HG03439 (cell line): ENCODE results near the gene GLG1.

Source experiments
- ATAC-seq: cut with Tn5 transposase; IDR thresholded peaks from one replicate; pipeline ENCODE4 v1.9.1; 2021; ENCODE audit warnings: mild to moderate bottlenecking, moderate library complexity; ENCODE audit not compliant: unreplicated experiment

Gene GLG1

DNA sequence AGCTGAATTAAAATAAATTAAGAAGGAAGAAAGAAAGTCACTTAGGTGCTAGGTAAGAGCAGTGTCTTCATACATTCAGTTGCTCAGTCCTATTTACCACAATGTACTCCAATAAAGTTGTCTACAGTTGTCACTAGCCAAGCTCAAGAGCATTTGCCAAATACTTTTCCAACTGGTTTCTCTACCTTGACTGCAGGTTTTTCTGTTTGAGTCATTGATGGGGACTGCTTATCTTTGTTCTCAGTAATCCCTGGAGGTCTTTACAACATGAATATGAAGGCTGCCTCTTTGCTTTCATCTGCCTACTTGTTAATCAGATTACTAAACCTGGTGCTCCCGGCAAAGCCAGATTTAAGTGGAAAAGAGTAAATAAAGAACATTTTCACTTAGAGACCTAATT lies 121.0 kb downstream of the GLG1 start:
- no peak for ATAC-seq

DNA sequence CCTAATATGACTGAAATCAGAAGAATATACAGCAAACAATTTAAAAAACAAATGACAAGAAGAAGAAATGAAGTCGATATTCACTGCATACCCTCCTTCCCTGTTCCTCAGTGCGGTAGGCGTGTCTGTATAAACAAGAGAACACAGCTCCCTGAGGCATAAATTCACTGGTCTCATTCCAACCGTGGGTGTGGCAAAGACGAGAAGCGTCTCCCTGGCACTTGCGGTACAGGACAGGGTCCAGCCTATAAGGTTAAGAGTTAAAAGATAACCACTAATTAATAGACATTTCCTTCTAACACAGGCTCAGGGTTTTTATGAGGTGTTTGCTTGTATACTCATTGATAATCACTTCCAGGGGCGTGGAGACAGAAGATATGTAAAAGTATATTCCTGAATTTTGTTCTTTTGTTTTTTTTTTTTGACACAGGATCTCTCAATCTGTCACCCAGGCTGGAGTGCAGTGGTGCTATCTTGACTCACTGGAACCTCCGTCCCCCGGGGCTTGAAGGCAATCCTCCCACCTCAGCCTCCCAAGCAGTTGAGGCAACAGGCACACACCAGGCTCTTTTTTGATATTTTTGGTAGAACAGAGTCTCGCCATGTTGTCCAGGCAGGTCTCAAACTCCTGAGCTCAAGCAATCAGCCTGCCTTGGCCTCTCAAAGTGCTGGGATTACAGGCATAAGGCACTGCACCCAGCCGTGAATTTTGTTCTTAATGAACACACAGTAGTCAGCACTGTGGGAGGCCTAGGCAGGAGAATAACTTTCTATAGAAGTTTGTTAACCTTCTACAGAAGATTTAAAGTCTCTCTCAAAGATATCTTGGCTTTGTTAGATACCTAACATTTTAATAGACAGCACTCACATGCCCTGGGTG lies 126.5 kb downstream of the GLG1 start:
- no peak for ATAC-seq

- no peak for ATAC-seq
Observed at GRCh38 chr16:74477226-74477625, 129.7 kb downstream of the GLG1 start.

DNA sequence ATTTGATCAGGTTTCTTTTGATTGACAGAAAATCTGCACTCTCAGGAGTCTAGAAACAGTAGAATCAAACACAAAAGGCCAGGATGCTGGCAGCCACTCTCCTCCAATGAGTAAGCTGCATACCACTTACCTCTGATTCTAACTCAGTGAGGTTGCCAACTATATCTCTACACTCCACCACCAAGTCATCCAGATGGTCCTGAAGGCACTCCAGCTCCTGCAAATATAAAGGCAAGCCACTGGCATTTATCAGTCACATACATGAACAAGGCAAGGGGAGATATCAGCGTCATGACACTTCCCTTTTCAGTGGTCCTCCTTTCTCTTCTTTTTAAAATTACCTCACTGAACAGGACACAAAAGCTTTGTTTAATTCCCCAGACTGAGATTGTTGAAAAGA lies 132.5 kb downstream of the GLG1 start:
- no peak for ATAC-seq

DNA sequence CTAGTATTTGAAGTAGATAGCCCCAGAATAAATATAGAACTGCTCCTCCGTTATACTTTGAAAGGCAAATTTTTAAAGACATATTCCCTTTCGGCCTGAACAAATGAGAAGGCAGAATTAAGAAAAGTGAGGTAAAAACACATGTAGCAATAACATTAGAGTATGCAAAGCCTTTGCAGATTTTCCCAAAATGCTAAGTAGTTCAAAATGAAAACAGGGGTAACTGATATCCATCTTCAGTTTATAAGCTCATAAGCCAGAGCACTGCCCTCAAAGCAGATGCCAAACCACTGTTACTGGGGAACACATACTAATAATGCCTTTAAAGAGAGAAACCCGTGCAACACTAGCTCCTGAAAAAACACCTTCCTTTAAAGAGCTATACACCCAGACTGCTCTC lies 134.4 kb downstream of the GLG1 start:
- no peak for ATAC-seq

DNA sequence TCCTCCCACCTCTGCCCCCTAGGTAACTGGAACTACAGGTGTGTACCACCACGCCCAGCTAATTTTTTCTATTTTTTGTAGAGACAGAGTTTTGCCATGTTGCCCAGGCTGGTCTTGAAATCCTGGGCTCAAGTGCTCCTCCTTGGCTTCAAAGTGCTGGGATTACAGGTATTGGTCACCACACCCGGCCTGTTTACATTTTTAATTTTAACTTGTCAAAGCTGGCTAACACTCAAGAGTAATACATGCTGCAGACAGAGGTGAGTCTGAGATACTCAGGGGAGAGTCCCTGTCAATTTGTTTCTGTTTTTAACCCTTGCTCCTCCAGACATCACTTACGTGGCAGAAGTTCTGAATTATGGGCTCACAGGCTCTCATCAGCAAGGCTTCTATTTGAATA lies 134.9 kb downstream of the GLG1 start:
- ATAC-seq: no peak

GRCh38 chr16:74469946-74470478 lies 136.9 kb downstream of the GLG1 start:
- ATAC-seq: no peak

- ATAC-seq: no peak
Observed at GRCh38 chr16:74468807-74469525, 137.9 kb downstream of the GLG1 start.

GRCh38 chr16:74466872-74467271 lies 140.0 kb downstream of the GLG1 start:
- peak; percentile 64 for ATAC-seq

DNA sequence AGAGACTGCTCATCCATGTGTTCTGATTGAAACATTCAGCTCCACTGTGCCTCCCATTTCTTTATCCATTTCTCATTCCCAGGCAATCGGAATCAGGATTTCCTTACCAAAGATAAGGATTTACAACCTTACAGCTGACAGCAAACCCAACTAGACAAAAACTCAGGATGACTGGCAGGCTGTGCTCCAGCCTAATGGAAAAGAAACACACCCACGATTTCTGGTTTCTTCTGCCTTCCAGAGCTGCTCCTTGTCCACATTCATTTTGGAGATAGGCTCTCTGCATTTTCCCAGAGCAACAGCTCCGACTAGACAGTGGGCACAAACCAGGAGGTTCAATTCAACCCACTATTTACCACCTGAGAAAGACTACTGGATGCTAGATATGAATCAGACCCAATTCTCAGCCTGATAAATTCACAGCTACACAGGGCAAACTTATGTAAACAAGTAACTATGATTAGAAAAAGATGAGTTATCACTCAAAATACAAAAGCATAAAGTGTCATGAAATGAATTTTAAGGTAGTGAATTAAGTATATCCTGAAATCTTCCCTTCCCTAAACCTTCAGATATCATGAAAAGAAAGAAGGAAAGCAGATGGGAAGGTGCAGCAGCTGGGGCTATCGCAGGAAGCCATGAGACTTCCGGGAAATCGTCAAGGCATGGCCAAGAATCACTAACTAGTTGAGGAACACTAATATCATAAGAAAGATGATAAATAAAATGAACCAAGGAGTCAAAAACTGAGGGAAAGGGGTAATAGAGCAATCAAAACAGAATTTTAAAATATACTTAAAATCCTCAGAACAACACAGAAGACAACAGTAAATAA lies 140.8 kb downstream of the GLG1 start:
- no peak for ATAC-seq

DNA sequence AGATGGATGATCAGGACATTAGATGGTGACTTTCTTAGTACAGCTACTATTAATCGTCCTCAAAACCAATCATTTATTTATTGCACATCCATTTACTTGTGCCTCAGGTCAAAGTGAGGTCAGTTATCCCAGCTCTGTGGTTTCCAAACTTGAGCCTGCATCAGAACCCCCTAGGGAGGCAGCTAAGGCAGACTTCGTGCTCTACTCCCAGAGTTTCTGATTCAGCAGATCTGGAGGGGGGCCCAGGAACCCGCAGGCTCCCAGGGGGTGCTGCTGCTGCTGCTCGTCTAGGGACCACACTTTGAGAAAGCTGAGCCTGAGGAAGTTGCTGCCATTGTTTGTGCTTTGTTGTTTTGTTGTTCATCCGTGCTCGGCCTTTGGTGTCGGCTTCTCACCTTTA lies 141.6 kb downstream of the GLG1 start:
- ATAC-seq: no peak

DNA sequence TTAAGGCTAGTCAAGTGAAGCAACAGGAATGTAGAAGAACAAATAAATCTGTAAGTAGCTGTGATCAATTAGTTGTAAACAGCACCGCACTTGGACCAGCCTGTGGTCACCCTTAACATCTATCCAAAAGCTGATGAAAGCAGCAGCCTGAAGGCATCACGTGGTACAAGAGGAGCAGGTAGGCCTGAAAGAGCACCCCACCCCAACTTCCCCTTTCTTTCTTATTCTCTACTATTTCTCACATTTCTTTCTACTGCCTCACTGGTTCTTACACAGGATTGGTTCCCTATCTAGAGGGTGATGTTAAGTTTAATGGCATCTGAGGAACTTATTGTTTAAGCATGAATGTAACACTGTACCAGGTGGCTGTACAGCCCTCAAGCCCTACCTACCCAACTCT lies 143.0 kb downstream of the GLG1 start:
- no peak for ATAC-seq

- no peak for ATAC-seq
Observed at GRCh38 chr16:74462361-74462760, 144.6 kb downstream of the GLG1 start.

GRCh38 chr16:74461826-74462225 lies 145.1 kb downstream of the GLG1 start:
- no peak for ATAC-seq

- ATAC-seq: no peak
Observed at GRCh38 chr16:74460542-74460941, 146.4 kb downstream of the GLG1 start.

DNA sequence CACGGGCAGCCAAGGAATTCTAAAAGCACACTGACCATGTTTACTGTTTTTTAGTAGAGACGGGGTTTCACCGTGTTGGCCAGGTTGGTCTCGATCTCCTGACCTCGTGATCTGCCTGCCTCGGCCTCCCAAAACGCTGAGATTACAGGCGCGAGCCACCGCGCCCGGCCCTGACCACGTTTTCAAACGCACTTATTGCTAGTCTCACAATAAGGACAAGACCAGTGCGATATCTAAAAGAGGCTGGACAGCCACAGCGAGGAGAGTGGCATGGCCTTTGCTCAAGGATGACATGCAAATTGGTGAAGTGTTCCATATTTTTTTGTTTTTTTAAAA lies 150.7 kb downstream of the GLG1 start:
- ATAC-seq: no peak

DNA sequence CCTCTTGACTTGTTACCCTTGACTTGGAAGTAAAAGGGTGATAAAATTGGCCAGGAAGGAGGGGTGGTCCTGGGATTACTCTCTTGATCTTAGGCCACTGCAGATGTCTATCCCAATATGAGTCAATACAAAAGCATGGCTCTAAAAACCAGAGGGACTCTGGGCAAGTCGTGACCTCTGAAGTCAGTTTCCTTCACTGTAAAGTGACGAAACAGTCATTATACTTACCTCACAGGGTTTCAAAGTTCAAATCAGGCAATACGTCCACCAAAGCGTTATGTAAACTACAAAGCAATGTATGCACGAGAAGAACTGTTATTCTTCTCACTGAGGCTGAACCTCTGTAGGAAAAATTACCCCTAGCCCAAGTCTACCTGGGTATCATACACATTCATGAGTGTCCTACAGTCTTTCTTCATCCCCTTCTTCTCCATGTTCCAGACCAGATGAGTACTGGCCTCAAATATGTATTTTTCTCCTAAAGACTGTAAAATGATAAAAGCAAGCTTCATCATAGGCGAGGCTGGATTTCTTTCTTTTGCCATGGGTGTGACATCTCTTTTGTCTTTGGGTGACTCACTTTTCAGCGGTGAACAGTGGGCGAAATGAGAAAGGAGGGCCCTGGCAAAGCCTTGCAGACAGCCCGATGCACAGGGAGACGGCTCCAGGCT lies 151.2 kb downstream of the GLG1 start:
- ATAC-seq: no peak

- no peak for ATAC-seq
Observed at GRCh38 chr16:74455213-74455612, 151.7 kb downstream of the GLG1 start.

GRCh38 chr16:74451951-74452758 lies 154.8 kb downstream of the GLG1 start:
- peak; percentile 72 for ATAC-seq
